Measurements from ENCODE around the gene ZMIZ1.

DNA sequence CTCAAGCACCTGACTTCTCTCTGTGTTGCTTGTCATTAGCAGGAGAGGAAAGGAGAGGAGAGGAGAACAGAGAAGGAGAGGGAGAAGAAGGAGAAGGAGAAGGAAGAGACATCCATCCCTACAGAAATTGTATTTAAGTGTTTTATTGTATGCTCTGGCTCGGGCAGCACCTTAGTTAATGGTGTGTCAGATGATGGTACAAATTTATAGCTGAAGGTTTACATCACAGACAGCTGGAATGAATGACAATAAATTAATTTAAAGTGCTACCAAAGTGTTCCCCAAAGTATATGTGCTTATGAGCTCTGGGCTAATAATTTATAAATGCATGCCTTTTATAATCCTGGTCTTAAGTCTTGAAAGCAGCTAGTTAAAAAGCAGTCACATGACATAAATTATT lies 38.1 kb upstream of the ZMIZ1 start:
- TF ChIP-seq CTCF (IDR thresholded peaks at IDR 0.05) (no peak), KDM1A (IDR thresholded peaks at IDR 0.05; ENCODE audit: low read depth) (no peak), HDAC2 (IDR thresholded peaks at IDR 0.05) (no peak), HOXA7 (CRISPR knock-in tag; IDR thresholded peaks at IDR 0.05) (no peak), POLR2A (IDR thresholded peaks at IDR 0.05; ENCODE audit: low read length) (no peak), ZSCAN20 (CRISPR knock-in tag; IDR thresholded peaks at IDR 0.05) (no peak), JUNB (IDR thresholded peaks at IDR 0.05) (no peak)
- TF ChIP-seq, protein P1, sequence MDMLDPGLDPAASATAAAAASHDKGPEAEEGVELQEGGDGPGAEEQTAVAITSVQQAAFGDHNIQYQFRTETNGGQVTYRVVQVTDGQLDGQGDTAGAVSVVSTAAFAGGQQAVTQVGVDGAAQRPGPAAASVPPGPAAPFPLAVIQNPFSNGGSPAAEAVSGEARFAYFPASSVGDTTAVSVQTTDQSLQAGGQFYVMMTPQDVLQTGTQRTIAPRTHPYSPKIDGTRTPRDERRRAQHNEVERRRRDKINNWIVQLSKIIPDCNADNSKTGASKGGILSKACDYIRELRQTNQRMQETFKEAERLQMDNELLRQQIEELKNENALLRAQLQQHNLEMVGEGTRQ (IDR thresholded peaks at IDR 0.05), result no peak
- TF ChIP-seq, protein P2, sequence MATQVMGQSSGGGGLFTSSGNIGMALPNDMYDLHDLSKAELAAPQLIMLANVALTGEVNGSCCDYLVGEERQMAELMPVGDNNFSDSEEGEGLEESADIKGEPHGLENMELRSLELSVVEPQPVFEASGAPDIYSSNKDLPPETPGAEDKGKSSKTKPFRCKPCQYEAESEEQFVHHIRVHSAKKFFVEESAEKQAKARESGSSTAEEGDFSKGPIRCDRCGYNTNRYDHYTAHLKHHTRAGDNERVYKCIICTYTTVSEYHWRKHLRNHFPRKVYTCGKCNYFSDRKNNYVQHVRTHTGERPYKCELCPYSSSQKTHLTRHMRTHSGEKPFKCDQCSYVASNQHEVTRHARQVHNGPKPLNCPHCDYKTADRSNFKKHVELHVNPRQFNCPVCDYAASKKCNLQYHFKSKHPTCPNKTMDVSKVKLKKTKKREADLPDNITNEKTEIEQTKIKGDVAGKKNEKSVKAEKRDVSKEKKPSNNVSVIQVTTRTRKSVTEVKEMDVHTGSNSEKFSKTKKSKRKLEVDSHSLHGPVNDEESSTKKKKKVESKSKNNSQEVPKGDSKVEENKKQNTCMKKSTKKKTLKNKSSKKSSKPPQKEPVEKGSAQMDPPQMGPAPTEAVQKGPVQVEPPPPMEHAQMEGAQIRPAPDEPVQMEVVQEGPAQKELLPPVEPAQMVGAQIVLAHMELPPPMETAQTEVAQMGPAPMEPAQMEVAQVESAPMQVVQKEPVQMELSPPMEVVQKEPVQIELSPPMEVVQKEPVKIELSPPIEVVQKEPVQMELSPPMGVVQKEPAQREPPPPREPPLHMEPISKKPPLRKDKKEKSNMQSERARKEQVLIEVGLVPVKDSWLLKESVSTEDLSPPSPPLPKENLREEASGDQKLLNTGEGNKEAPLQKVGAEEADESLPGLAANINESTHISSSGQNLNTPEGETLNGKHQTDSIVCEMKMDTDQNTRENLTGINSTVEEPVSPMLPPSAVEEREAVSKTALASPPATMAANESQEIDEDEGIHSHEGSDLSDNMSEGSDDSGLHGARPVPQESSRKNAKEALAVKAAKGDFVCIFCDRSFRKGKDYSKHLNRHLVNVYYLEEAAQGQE (IDR thresholded peaks at IDR 0.05), result no peak
